DOHH2 (cell line): Measurements from ENCODE around the gene DERA.

Experiments used
- EZH2phosphoT487 ChIP-seq: fragments of 200-600 bp; sonication (generic); IDR thresholded peaks from 2 replicates; pipeline ENCODE4 v1.6.1; 2017; ENCODE audit warnings: borderline replicate concordance, mild to moderate bottlenecking, antibody characterized with exemption, low read length, moderate library complexity, mixed read lengths
- TF ChIP-seq, protein P1 (sequence below): fragments of 200-600 bp; sonication (generic); IDR thresholded peaks from one replicate; pipeline ENCODE4 v1.5.1; 2014; ENCODE audit warnings: antibody characterized with exemption, mild to moderate bottlenecking, low read depth, low read length; ENCODE audit not compliant: poor library complexity, severe bottlenecking

GRCh38 chr12:16020031-16020430 is 108.9 kb downstream of the DERA start:
- TF ChIP-seq, protein P1, sequence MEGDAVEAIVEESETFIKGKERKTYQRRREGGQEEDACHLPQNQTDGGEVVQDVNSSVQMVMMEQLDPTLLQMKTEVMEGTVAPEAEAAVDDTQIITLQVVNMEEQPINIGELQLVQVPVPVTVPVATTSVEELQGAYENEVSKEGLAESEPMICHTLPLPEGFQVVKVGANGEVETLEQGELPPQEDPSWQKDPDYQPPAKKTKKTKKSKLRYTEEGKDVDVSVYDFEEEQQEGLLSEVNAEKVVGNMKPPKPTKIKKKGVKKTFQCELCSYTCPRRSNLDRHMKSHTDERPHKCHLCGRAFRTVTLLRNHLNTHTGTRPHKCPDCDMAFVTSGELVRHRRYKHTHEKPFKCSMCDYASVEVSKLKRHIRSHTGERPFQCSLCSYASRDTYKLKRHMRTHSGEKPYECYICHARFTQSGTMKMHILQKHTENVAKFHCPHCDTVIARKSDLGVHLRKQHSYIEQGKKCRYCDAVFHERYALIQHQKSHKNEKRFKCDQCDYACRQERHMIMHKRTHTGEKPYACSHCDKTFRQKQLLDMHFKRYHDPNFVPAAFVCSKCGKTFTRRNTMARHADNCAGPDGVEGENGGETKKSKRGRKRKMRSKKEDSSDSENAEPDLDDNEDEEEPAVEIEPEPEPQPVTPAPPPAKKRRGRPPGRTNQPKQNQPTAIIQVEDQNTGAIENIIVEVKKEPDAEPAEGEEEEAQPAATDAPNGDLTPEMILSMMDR: no peak
- no peak for TF ChIP-seq EZH2phosphoT487
